HG03025 (cell line): ENCODE data around the gene TMED3.
A peak's percentile ranks its signal among the peaks of the same experiment; 100 is the strongest.

Source experiments
- ATAC-seq: cut with Tn5 transposase; IDR thresholded peaks from one replicate; pipeline ENCODE4 v1.9.1; 2021; ENCODE audit warnings: mild to moderate bottlenecking, moderate library complexity; ENCODE audit not compliant: unreplicated experiment, low FRiP score

TMED3 gene

GRCh38 chr15:79310985-79311900 lies at the start of gene TMED3:
TSS of gene TMED3 (plus strand) at chr15:79311112. CDS start at chr15:79311250, 138 bp downstream.
- ATAC-seq: peak; percentile 81

DNA sequence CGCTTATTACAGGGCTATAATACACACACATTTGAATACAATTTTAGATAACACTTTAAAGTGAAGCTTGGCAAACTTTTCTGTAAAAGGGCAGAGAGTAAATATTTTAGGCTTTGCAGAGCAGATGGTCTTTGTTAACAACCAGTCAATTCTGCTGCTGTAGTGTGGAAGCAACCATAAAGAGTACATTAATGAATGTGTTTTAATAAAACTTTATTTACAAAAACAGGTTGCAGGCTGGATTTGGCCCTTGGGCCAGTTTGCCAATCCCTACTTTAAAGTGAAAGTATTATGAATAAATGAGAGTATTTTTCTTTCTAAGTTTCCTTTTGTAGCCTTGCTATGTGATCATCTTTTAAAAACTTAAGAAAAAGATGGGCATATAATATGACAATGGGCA lies 49.1 kb upstream of the TMED3 start:
- no peak for ATAC-seq

GRCh38 chr15:79265167-79265566 lies 45.7 kb upstream of the TMED3 start:
- no peak for ATAC-seq

- no peak for ATAC-seq
Measured at GRCh38 chr15:79265987-79266579, 44.8 kb upstream of the TMED3 start.

GRCh38 chr15:79282371-79283251 lies 28.3 kb upstream of the TMED3 start, which contains the start of gene ANKRD34C:
TSS of gene ANKRD34C (plus strand) at chr15:79282722. CDS start at chr15:79293285, 10,563 bp downstream.
- no peak for ATAC-seq

DNA sequence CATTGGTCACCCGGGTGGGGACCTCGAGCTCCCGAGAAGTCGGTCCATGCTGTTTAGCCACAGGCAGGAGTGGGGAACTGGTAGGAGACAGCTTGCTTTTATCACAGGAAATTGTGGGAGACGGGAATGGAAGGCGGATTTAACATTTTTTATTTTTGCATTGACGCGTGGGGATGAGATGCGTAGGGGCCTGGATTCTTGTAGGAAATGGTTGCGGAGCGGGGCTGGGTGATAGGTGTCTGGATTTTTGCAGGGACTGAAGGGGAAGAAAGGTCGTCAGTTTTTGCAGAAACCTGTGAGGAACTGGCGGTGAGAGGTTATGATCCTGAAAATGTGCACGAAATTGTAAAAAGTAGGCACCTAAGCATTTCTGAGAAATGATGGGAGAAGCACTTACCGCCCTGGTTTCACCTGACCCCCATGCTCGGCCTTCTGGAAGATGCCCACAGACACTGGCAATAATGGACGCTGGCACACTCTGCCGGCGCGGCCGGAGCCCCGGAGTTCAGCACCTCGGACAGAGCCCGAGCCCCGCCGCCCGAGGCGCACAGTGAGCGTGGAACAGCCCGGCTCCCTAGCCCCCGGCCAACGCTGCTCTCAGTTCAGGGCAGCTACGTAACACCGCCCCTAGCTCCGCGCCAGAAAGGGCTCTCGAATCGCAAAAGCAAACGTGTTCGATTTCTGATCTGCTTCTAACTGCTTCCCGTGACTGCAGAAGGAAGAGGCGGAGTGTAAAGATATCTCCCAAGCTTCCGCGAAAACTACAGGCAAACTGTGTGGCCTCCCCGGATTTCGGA lies 27.5 kb upstream of the TMED3 start:
- no peak for ATAC-seq

- ATAC-seq: no peak
Measured at GRCh38 chr15:79290642-79291275, 20.2 kb upstream of the TMED3 start.

DNA sequence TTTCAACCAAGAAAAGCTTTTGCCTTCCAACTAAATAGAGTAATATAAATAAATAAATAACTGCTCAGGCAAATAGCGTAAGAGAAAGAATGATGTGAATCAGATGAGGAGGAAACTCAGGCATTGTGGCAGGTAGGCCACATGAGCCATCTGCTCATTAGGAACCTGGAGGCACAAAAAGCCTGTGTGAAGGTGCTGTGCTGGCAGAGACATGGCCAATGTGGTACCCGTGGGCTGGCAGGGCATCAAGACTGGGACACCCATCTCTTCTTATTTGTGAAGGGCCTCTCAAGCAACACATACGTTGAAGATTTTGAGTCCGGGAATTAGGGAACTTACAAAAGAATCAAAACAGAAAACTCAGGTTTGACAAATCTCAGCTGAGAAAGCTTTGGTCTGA lies 18.9 kb upstream of the TMED3 start:
- no peak for ATAC-seq

DNA sequence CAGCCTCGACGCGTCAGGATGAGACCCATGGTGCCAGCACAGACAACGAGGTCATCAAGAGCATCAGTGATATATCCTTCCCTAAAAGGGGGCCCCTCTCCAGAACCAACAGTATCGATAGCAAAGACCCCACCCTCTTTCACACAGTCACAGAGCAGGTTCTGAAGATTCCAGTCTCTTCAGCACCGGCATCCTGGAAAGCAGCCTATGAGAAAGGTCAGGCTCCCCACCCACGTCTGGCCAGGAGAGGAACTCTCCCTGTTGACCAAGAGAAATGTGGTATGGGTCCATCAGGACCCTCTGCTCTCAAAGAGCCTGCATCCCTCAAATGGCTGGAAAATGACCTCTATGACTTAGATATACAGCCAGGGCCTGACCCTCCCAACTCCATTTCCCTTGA lies 16.8 kb upstream of the TMED3 start:
- ATAC-seq: no peak

- ATAC-seq: no peak
Measured at GRCh38 chr15:79296583-79296982, 14.3 kb upstream of the TMED3 start.

DNA sequence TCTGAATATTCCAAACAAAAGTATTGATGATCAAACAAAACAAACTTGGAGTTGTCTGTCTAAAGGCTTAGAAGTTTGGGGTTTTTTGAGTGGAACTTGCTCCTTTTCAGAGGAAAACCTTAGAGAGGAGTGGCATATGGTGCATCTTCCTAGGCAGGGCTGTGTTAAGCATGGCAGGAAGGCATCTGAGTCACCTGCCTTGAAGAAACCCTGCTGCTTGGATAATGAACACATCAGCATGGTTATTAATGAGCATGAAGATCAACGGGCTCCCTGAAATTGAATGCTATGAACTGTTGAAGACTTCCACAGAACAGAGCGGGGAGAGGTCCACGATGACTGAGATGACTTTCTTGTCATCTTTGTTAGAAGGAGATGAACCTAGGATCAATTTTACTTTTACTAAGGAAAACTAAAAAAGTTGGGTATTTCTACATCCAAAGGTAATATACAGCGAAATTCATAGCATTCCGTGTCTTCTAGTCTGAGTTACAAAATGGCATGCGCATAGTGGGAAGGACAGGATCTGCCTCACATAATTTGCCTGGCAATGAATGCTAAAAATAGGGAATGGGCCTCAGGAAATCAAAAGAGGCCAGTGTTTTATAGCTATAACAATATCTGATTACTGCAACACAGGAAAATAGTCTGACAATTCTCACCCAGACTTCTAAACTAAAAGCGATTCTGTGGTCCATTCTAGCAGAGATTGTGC lies 11.6 kb upstream of the TMED3 start:
- ATAC-seq: no peak

- no peak for ATAC-seq
Measured at GRCh38 chr15:79299841-79300235, 11.1 kb upstream of the TMED3 start.

GRCh38 chr15:79307251-79307650 lies 3.7 kb upstream of the TMED3 start:
- no peak for ATAC-seq

DNA sequence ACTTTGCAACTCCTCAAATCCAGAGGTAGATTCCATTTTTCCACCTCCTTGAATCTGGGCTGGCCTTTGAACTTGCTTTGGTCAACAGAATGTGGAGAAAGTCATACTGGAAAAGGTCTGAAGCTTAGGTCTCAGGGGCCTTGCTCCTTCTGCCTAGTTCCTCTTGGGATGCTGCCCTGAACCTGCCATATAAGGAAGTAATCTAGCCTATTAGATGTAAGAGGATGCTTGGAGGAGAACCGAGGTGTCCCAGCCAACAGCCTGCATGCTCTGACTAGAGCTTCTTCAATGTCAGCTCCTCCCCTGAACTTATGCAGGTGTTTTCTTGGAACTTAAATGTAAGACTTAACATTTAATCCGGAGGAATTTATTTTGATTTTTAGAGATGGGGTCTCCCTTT lies 2.0 kb upstream of the TMED3 start:
- ATAC-seq: no peak

GRCh38 chr15:79310612-79310984 lies 314 bp upstream of the TMED3 start:
- peak; percentile 18 for ATAC-seq

DNA sequence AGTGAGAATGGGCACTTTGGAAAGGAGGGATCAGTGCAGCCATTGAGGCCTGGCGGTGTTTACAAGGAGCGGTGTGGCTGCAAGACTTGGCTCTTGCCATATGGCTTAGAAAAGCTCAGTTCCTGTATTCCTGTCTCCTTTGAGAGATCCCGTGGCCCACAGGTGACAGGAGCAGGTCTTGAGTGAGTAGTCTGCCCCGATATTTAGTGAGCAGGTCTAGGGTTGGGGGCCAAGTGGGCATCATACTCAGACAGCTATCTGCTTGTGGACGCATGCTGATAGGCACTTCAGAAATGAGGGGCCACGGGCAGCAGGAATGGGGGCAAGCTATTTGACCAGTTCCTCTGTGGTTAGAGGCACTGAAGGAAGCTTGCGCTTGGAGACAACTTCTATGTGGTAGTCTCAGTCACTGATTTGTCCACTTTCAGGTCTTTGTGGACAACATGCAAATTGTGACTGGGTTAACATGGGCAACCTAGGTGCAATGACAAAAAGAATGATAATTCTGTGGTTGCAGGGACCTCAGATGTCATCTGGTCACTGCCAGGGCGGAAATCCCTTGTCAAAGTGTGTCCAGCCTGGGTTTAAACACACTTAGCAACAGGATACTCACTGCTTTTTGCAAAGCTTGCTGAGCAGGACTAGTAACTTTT lies 1.1 kb downstream of the TMED3 start:
- no peak for ATAC-seq

DNA sequence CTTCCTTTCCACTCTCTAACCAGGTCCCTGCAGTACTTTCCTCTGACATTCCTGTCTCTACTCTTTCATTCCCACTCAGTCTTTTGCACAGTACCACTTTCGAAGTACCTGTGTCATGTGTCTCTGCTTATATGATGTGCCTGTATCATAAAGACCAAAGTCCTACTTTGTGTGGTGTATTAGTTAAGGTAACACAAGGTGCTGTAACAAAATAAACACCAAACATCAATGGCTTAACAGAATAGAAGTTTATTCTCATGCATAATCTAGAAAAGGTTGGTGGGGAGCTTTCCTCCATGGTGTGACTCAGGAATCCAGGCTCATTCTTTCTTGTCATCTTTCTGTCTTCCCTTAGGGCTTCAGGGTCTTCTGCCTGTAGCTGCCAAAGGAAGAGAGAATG lies 3.3 kb downstream of the TMED3 start:
- ATAC-seq: no peak

GRCh38 chr15:79314811-79315210 lies 3.9 kb downstream of the TMED3 start:
- ATAC-seq: no peak
